Left kidney (tissue), 2 donors: ENCODE results near the gene TARBP1. TPM values are rescaled to one million over a fixed set of nuclear protein-coding genes. Genes with fewer than 3 reads are reported as not detected.

Source experiments
- DNase-seq: peaks from one replicate; pipeline ENCODE4 v3.0.0-alpha.2; 2013
- polyA plus RNA-seq: library from polyadenylated mRNA; unstranded; fragments of 120-200 nt; gene quantifications from one replicate; pipeline ENCODE4 v1.2.1, GENCODE V29; 2013; ENCODE audit not compliant: insufficient read length

Gene TARBP1
- polyA plus RNA-seq, 1 donor: 123 TPM

DNA sequence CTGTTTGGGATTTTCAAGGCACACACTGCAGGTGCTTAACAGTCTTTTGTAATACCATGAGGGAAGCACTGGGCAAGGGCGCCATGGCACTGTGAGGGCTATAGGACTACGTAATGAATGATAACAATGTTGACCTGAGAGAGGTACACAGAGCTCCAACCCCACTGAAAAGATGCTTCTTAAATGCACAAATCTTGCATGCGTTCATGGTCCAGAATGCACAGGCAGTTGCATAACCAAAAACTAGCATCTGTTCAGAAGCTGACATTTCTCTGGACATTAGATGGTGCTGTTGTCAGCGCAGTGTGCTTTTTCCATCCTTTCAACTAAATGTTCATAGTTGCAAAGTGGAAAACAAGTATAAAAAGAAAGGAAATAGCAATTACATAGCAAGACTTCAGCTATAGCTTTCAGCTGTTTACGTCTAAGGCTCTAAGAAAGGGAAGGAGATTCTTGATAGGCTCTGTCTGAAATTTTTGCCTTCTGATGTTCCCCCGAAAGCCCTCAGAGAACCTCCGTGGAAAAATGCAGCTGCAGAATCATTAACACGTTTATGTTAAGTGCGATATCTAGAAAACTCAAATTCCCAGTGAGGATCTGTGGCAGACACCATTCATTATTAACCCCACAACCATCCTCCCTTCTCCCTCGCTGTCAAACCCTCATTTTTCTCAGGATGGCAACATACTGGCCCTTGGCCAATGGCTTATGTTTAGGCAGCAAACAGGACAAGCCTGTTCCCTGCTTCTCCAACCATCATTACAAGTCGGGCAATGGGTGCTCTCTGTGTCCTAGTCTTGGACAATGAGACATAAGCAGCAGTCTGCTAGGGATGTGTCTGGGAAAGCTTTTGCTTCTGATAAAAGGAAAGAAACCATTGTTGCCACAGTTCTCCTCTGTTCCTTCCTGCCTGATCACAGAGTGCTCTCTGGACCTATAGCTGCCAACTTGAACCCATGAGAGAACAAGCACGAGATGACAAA lies 8.2 kb upstream of the TARBP1 start:
- DNase-seq: no peak

DNA sequence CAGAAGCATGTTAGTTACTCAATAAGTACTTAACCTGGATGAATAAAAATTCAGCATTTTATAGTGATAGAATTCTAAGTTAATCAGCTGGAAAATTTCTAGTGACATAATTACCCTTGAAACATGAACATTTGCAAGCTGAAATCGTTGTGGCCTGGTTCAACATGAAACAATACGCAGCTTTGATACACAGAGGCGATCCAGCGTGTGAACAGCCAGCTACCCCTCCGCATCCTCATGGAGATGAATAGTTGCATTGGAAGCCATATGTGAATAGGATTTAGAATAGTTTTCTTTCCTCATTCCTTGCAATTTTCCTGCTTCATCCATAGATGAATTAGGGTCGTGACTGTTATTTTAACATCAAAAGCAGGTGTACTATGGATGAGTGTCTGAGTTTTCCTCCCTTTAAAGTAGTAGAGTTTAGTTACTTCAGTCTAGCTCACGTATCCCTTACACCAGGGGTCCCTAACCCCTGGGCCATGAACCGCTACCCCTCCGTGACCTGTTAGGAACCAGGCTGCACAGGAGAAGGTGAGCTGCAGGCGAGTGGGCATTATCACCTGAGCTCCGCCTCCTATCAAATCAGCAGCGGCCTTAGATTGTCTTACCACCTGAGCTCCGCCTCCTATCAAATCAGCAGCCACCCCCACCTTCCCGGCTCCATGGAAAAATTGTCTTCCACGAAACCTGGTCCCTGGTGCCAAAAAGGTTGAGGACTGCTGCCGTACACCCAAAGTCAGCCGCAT lies 6.2 kb upstream of the TARBP1 start:
- no peak for DNase-seq

DNA sequence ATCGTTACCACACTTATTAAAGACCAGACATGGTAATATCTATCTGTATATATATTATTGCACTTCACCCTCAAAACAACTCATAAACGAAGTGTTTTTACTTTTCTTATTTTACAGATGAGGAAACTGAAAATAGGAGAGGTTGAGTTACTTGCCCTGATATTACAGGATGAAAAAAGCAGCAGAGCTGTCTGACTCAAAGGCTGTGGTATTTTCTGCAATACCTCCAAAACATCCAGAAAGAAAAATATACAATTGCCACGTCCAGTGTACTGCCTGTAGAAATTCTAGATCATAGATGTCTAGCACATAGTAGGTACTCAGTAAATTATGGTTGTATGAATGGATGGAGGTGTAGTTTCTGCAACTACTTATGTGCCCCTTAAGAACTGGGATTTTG lies 5.2 kb upstream of the TARBP1 start:
- no peak for DNase-seq

DNA sequence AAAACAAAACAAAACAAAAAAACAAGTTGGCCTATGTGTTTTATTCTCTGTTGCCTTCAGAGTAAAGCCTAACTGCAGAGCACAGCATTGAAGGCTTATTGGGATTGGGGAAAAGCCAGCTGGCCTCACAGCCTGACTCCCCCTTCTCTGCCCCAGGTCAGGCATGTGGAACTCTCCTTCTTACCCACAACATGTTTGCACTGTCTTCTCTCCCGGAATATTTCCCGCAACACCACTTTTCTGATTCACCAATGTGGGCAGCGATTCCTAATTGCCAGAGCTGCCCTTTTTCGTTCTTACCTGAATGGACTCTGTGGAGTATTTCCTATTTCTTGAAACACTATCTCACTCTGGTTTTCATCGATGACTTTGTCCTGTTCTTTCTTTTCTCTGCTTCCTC lies 2.8 kb upstream of the TARBP1 start:
- DNase-seq: no peak

DNA sequence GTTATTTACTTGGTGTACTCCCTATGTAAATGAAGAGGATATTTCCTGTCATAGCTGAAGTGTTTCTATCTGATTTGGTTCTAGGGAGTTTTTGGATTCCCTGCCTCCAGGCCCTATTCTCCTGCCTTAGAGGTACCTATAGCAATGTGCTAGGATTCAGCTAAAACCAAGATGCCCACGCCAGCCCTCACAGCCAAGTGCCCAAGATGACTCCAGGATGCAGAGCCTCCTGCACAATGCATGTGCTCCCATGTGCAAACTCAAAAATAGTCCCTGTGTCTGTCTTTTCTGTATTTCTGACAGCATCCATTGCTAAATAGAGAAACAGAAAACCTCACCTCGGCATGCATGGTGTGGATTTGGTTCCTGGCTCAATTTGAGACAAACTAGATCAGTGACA lies 887 bp upstream of the TARBP1 start:
- no peak for DNase-seq

DNA sequence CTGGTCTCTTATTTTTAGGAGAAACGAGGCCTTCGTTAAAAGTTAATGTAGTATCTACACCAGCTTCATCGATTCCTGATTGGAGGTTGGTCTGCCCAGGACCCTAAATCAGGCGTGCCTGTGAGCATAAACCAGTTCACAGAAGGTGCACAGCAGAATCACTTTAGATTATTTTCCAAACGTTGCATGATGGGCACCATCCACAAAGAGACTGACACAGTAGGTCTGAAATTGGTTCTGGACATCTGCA lies 256 bp upstream of the TARBP1 start:
- DNase-seq: no peak

DNA sequence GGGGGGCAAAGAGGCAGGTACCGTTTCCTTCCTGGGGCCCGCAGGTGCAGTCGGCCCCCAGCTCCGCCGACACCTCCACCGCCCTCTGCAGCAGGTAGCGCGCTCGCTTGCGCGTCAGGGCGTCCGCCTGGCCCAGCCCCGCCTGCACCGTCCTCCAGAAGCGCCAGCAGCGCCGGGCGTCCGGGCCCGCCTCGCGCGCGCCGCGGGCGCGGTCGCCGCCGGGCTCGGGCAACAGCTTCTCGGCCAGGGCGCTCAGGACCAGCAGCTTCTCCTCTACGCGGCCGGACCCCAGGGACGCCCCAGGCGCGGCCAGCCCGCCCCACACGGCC lies 863 bp downstream of the TARBP1 start:
- DNase-seq: no peak

DNA sequence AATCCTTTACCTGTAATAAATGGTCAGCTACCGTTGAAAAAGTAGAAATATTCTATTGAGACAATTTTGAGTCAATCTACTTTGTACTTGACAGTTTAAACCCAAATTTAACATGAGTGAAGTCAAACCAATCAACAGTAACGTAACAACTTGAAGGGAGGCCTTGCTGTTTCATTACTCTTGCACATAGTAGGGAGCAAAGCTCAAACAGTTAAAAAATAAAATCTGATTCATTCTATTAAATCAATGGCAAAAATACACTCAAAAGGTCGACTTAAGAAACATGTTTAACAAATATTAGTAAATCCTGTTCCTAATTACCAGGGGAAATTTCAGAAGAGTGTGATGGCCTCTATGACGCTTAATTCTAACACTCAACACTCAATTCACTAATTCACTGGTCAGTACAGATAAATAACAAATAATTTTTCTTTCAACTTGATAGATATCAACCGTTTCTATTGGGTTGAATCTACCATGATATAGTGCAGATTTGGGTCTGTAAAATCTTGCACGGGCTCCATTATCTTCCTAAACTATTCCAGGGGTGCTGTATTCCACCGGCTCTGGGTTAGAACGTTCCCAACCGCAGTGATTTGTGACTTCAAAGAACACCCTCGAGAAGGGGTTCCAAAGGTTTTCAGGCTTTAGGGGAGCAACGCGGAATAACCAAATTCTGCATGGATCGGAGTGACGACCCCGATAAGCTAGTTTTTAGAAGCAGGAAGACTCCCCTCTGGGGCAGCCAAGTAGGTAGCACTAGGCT lies 1.4 kb downstream of the TARBP1 start:
- DNase-seq: no peak

DNA sequence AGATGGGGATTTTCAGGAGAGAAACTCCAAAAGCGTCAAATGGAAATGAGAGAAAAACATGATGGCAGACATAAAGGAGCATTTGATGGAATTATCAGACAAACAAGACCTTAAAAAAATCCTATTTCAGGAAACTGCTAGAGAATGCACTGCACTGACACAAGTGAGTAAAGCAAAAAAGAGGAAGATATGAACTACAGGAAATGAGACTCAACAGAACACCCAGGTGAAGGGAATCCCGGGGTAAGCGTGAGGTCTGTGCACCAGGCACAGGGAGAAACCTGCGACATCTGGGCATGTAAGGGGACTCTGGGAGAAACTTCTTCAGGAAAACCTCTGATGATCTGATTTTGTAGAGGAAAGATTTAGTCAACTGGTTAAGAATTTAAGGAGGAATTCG lies 2.8 kb downstream of the TARBP1 start:
- DNase-seq: no peak

DNA sequence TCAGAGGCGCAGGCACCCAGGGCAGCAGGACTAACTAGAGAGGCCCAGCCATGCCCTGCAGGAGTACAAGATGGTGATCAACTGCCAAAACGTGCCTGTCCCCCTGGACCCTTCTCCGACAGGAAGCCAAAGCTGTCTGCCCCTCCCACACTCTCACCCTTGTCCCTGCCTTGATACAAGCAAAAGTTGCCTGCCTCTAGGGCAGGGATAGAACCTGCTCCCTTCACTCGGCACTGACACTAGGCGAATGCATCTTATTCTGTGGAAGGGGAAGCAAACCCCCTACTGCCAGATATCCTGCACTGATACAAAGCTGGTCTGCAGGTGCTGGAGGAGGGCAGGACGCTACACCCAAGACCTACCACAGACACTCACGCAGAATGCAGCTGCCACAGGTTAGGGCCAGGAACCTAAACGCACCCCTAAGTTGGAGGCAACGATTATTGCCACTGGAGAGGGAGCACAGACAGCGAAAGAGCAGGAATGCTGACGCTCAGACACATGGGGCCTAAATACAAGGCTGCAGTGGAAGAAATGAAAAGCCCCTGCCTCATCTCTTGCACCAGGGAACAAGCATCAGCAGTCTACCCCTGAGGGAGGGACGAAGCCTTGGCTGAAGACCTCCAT lies 3.7 kb downstream of the TARBP1 start:
- DNase-seq: no peak

DNA sequence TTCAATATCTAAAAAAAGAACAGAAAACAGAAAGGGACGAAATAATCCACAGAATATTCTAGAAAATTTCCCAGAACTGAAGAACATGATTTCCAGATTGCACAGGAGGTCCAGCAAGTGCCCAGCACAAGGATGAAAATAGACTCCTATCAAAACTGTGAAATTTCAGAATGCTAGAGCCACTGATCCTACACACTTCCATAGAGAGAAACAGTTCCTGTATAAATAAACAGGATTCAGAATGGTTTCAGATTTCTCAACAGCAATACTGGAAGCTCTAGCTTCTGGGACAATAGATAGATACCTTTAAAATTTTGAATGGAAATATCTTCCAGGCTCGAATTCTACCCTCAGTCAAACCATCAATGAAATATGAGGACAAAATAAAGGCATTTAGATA lies 4.6 kb downstream of the TARBP1 start:
- DNase-seq: no peak

DNA sequence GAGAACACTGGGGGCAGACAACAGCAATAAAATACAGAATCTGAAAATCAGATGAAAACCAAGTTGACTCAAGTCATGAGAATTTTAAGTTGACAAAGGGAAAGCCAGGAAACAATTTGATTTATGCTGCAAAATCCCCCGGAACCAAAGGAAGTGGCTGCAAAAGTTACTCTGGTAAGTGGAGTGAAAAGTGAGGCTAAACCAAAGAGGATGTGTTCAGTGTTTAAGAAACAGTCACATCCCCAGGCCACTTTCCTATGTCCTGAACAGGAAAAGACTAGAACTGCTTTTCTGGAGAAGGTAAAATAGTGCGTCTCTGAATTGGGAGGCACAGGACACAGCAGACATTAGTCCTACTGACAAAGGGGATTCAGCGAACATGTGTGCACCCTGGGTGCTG lies 5.9 kb downstream of the TARBP1 start:
- no peak for DNase-seq

DNA sequence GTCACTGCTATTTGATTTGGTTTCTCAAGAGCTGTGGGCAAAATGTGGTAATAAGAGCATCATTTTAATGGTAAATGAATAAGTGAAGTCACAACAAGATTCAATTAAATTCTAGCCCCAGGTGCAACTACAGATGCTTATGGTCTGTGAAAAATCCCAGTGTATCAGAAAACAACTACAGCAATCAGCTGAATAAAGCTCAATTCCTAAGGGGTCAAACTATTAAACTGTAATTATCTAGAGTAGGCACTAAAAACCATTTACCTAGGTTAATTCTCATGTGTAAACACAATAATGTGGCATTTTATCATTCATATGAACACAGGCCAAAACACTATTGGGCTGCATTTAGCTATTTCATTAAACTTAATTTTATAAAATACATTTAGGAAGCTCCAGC lies 9.6 kb downstream of the TARBP1 start:
- DNase-seq: no peak

DNA sequence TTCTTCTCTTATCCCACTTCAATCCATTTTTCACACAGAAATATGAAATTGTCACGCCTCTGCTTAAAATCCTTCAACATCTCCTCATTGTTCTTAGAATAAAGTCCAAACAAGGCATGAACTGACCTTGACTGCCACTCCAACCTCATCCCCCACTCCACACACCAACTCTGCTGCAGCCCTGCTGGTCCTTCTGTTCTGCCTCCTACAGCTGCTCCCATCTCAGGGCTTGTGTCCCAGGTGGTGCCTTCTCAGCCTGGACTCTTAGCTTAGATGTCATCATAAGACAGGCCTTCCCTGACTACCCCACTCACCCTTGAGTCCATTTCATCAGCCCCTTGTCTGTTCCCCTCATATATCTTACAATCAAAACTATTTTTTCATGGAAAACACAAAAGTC lies 10.4 kb downstream of the TARBP1 start:
- DNase-seq: no peak

DNA sequence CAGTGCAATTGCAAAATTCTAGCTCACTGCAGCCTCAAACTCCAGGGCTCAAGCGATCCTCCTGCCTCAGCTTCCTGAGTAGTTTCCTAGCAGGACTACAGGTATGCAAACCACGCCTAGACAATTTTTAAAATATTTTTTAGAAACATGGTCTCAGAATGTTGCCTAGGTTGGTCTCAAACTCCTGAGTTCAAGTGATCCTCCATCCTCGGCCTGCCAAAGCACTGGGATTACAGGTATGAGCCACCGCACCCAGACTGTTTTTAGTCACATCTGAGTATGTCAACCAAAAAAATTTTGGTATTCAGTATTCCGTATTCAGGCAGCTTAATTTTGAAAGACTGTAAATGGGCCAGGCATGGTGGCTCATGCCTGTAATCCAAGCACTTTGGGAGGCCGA lies 11.2 kb downstream of the TARBP1 start:
- no peak for DNase-seq

DNA sequence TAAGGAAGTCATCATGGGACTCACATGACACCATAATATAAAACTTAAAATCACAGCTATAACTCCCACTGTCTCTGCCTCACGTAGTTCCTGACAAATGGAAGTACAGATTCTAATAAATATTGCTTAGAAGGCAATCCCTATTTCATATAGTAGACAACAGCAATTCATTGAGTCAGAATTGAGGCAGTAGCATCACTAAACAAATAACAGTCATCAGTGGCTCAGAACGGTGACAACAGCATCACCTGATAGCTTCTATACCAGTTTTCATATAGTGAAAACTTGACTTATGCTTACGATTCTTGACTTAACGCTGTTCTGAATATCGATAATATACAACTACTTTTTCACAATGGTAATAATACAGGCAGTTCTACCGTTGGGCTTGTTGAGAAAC lies 12.0 kb downstream of the TARBP1 start:
- no peak for DNase-seq

DNA sequence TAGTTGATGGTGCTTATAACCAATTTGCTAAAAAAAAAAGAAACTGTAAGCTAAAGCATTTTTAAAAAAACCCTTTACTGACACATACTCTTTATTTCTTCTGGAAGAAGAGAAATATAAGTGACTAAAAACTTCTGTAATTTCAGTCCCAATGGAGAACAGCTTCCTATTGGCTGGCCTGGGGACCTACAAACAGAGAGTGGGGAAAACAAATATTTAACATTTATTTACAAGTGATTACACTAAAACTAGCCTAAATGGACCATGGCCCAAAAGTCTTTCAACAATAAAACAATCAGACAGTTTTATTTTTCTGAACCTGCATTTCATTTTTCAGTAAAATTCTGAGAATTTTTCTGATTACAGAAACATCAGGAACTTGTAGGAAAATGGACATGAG lies 15.2 kb downstream of the TARBP1 start:
- DNase-seq: no peak

DNA sequence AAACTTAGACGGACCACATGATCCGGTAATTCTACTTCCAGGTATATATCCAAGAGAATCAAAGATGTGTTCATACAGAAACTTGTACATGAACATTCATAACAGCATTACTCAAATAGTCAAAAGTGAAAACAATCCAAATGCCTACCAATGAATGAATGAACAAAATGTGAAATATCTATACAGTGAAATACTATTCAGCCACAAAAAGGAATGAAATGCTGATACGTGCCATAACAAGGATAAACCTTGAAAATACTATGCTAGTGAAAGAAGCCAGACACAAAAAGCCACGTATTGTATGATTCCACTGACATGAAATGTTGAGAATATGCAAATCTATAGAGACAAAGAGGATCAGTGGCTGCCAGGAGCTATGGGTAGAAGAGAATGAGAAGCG lies 18.3 kb downstream of the TARBP1 start:
- DNase-seq: no peak

DNA sequence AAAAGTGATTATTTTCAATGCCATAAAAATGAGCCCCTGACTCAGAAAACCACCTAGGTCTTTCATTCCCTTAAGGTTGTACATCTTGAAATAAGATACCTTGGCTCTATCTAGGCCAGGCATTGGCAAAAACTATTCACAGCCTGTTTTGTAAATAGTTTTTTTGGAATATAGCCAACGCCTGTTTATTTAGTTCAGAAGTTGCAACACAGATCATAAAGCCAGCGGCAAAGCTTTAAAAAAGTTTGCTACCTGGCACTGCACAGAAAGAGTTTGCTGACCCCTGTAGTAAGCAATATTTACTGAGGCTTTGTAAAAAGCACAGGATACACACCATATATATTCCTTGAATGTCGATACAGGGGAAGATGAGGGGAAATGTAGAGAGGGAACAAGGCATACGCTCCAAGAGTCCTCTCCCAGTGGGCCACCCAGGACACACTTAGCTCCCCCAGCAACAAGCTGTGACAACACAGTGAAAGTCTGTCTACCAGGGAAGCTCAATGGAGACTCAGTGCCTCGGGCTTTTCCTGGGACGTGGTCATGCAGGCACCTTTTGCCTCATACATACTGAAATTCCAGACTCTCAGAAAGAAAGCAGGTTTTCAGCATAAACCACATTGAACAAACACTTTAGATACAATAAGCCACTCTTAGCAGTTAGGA lies 20.5 kb downstream of the TARBP1 start:
- no peak for DNase-seq

DNA sequence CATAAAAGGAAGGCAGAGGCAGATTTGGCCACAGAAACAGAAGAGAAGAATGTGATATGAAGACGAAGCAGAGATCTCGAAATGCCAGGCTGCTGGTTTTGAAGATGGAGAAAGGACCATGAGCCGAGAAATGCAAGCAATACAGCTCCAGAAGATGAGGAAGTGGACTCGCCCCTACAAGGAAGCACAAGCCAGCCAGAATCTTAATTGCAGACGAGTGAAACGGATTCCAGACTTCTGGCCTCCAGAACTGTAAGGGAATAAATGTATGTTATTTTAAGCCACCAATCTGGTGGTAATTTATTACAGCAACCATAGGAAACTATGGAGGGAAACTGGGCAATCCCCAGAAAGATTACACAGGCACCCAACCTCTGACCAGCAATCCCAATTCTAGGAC lies 24.1 kb downstream of the TARBP1 start:
- DNase-seq: no peak

DNA sequence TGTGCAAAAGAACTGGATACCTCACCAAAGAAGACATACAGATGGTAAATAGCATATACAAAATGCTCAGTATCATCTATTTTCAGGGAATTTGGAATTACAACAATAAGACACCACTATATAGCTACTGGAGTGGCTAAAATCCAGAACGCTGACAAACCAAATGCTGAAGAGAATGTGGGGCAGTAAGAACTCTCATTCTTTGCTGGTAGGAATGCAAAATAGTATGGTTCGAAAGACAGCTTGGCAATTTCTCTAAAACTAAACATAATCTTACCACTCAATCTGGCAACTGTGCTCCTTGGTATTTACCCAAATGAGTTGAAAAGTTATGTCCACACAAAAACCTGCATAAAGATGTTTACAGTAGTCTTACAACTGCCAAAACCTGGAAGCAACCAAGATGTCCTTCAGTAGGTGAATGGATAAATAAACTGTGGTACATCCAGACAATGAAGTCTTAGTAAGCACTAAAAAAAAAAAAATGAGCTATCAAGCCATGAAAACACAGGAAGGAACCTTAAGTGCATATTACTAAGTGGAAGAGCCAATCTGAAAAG lies 26.5 kb downstream of the TARBP1 start:
- DNase-seq: no peak

DNA sequence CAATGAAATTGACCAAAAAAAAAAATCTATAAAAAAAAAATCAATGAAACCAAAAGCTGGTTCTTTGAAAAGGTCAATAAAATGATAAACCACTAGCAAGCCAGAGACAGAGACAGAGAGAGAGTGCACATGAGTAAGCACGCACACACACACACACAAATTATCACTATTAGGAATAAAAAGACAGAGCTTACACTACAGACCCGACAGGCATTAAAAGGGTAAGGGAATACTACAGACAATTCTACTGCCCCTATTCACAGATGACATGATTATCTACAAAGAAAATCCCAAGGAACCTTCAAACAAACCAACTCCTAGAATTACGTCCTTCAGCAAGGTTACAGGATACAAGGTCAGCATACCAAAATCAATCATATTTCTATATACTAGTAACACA lies 38.6 kb downstream of the TARBP1 start:
- DNase-seq: no peak
